Measurements from ENCODE around the gene EXD3.
"Not testable (repeated sequence)": the region's sequence is repeated elsewhere in the genome, so short reads cannot be mapped to it uniquely, and the experiment has no call there.

EXD3 gene

GRCh38 chr9:137339908-137340462 lies 83.0 kb downstream of the EXD3 start:
- not testable (repeated sequence) for DNase-seq (ENCODE audit: low read depth)

GRCh38 chr9:137339045-137339907 lies 83.7 kb downstream of the EXD3 start:
- DNase-seq (ENCODE audit: low read depth): no peak

- DNase-seq (ENCODE audit: low read depth): no peak
Observed at GRCh38 chr9:137336735-137337134, 86.2 kb downstream of the EXD3 start.

- DNase-seq (ENCODE audit: low read depth): no peak
Observed at GRCh38 chr9:137333016-137333671, 89.8 kb downstream of the EXD3 start.

GRCh38 chr9:137331929-137332328 lies 91.0 kb downstream of the EXD3 start:
- no peak for DNase-seq (ENCODE audit: low read depth)

- no peak for DNase-seq (ENCODE audit: low read depth)
Observed at GRCh38 chr9:137330689-137331088, 92.3 kb downstream of the EXD3 start.

- DNase-seq (ENCODE audit: low read depth): not testable (repeated sequence)
Observed at GRCh38 chr9:137329590-137329989, 93.4 kb downstream of the EXD3 start.

- not testable (repeated sequence) for DNase-seq (ENCODE audit: low read depth)
Observed at GRCh38 chr9:137327641-137328550, 95.1 kb downstream of the EXD3 start.

GRCh38 chr9:137326445-137327065 lies 96.4 kb downstream of the EXD3 start:
- no peak for DNase-seq (ENCODE audit: low read depth)

- DNase-seq (ENCODE audit: low read depth): no peak
Observed at GRCh38 chr9:137325799-137326198, 97.2 kb downstream of the EXD3 start.

GRCh38 chr9:137325124-137325523 lies 97.8 kb downstream of the EXD3 start:
- DNase-seq (ENCODE audit: low read depth): no peak

GRCh38 chr9:137323531-137324331 lies 99.2 kb downstream of the EXD3 start:
- no peak for DNase-seq (ENCODE audit: low read depth)

- no peak for DNase-seq (ENCODE audit: low read depth)
Observed at GRCh38 chr9:137321726-137322361, 101.1 kb downstream of the EXD3 start.

GRCh38 chr9:137320555-137321384 lies 102.2 kb downstream of the EXD3 start:
- DNase-seq (ENCODE audit: low read depth): no peak

- DNase-seq (ENCODE audit: low read depth): no peak
Observed at GRCh38 chr9:137319739-137320551, 103.0 kb downstream of the EXD3 start.

- DNase-seq (ENCODE audit: low read depth): no peak
Observed at GRCh38 chr9:137319011-137319738, 103.8 kb downstream of the EXD3 start.

- no peak for DNase-seq (ENCODE audit: low read depth)
Observed at GRCh38 chr9:137318602-137319001, 104.4 kb downstream of the EXD3 start.

Data from stimulated activated CD8-positive, alpha-beta memory T cell treated with anti-CD3 and anti-CD28 coated beads, Interleukin-15, amount 100 ng/mL, for 24 hours (primary cell).